ENCODE results near the gene MDGA2. TPM values are rescaled to one million over a fixed set of nuclear protein-coding genes. Genes with fewer than 3 reads are reported as not detected.
A peak's percentile ranks its signal among the peaks of the same experiment; 100 is the strongest.

Gene MDGA2
- total and polyA plus RNA-seq, 2 of the 13 experiments (the other 11 are each of a cell fraction or from before 2014, with no cell fraction given) = not detected

- H3K9me3 ChIP-seq (ENCODE audit: low read length) = no peaks in the 10 kb centered on the region
- no peaks in the 10 kb centered on the region for H3K4me1 ChIP-seq (ENCODE audit: insufficient read depth, low read length)
- no peak overlapping the region for H2AFZ ChIP-seq (ENCODE audit: low read length)
- BruUV-seq (replicated peaks) = no TSS peak
- H3K4me3 ChIP-seq (replicated peaks in 1 of 3; ENCODE audit: insufficient read depth in 1 of 3, low read depth in 2 of 3, low read length in 3 of 3) = no peak overlapping the region
- ChIA-PET POLR2A (no interaction called here), CTCF (ENCODE audit: low intra/inter-chr PET ratio, low total read pairs) (no interaction called here)
- no peak for FAIRE-seq
- no peaks in the 10 kb centered on the region for H3K27me3 ChIP-seq (ENCODE audit: control insufficient read depth in 1 of 2, insufficient read depth in 2 of 2, low read length in 2 of 2)
- WGBS (ENCODE audit: low lambda C conversion rate) = 31% methylated on average over 4 of the region's 4 CpGs
- in situ Hi-C loops (cut with HindIII; ENCODE audit: extremely low pct_ligation_motif_present, low pct_unique_long_range_greater_than_20kb) = no loop called here
- peak; percentile 80 to 92 for TF ChIP-seq MAFK (conservative IDR thresholded peaks at IDR 0.05 in 1 of 2, IDR thresholded peaks at IDR 0.05 in 1 of 2; ENCODE audit: low read length in 2 of 2)
- peak; percentile 84 for TF ChIP-seq MAFF (IDR thresholded peaks at IDR 0.05; ENCODE audit: low read depth, low read length)
- no peak for TF ChIP-seq ZNF746 (CRISPR knock-in tag; IDR thresholded peaks at IDR 0.05)
- no peak for TF ChIP-seq TEAD3 (CRISPR knock-in tag; optimal IDR thresholded peaks at IDR 0.05; ENCODE audit: borderline replicate concordance)
- H4K20me1 ChIP-seq (ENCODE audit: insufficient read depth, low read length) = no peaks in the 10 kb centered on the region
- intact Hi-C loops (cut with micrococcal nuclease; ENCODE audit: unreplicated experiment) = no loop called here
- H3K4me2 ChIP-seq (ENCODE audit: low read depth, low read length) = no peak overlapping the region
- no peaks in the 10 kb centered on the region for H3K79me2 ChIP-seq (ENCODE audit: insufficient read depth, low read length)
- H3K27ac ChIP-seq (ENCODE audit: extremely low read length, insufficient read depth, low read length) = no peak overlapping the region
- no peak for ATAC-seq
- no peaks in the 10 kb centered on the region for H3K36me3 ChIP-seq (replicated peaks in 1 of 2; ENCODE audit: control insufficient read depth in 1 of 2, insufficient read depth in 2 of 2, low read length in 2 of 2)
- H3K9ac ChIP-seq (ENCODE audit: insufficient read depth, low read depth, low read length) = no peak overlapping the region
- DNase-seq (ENCODE audit: low spot score) = no peak
These were observed 44.9 kb upstream of the MDGA2 start for GRCh38 chr14:47720281-47720680.

DNA sequence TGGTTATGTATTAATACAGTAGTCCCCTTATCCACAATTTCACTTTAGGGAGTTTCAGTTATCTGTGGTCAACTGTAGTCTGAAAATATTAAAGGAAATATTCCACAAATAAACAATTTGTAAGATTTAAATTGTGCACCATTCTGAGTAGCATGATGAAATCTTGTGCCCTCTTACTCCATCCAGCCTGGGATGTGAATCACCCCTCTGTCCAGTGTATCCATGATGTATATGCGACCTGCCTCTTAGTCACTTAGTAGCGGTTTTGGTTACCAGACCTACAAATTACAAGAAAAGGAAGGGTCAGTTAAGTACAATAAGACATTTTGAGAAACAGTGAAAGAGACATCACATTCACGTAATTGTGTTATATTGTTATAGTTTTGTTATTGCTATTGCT lies 39.9 kb upstream of the MDGA2 start:
- TF ChIP-seq ZNF746 (CRISPR knock-in tag; IDR thresholded peaks at IDR 0.05) (no peak), ZNF512B (CRISPR knock-in tag; IDR thresholded peaks at IDR 0.05; ENCODE audit: borderline replicate concordance) (no peak), FOSL2 (CRISPR knock-in tag; IDR thresholded peaks at IDR 0.05) (peak; percentile 36; the same call in 1 of the 2 replicates), ATF4 (CRISPR knock-in tag; IDR thresholded peaks at IDR 0.05) (peak in 1 of 2 experiments; percentile 88; a peak in 2 of 4 replicates)
- TF ChIP-seq, protein P1, sequence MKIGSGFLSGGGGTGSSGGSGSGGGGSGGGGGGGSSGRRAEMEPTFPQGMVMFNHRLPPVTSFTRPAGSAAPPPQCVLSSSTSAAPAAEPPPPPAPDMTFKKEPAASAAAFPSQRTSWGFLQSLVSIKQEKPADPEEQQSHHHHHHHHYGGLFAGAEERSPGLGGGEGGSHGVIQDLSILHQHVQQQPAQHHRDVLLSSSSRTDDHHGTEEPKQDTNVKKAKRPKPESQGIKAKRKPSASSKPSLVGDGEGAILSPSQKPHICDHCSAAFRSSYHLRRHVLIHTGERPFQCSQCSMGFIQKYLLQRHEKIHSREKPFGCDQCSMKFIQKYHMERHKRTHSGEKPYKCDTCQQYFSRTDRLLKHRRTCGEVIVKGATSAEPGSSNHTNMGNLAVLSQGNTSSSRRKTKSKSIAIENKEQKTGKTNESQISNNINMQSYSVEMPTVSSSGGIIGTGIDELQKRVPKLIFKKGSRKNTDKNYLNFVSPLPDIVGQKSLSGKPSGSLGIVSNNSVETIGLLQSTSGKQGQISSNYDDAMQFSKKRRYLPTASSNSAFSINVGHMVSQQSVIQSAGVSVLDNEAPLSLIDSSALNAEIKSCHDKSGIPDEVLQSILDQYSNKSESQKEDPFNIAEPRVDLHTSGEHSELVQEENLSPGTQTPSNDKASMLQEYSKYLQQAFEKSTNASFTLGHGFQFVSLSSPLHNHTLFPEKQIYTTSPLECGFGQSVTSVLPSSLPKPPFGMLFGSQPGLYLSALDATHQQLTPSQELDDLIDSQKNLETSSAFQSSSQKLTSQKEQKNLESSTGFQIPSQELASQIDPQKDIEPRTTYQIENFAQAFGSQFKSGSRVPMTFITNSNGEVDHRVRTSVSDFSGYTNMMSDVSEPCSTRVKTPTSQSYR (CRISPR knock-in tag; IDR thresholded peaks at IDR 0.05; ENCODE audit: borderline replicate concordance) = no peak
- Histone ChIP-seq H3K9me3 (ENCODE audit: low read length) (no peaks in the 10 kb centered on the region; the same call in 1 of the 2 replicates), H3K27me3 (ENCODE audit: control insufficient read depth in 1 of 2, insufficient read depth in 2 of 2, low read length in 2 of 2) (no peaks in the 10 kb centered on the region), H3K4me2 (ENCODE audit: low read depth, low read length) (no peak overlapping the region), H3K4me3 (replicated peaks in 1 of 3; ENCODE audit: insufficient read depth in 1 of 3, low read depth in 2 of 3, low read length in 3 of 3) (no peak overlapping the region), H4K20me1 (ENCODE audit: insufficient read depth, low read length) (no peaks in the 10 kb centered on the region), H3K4me1 (ENCODE audit: insufficient read depth, low read length) (no peaks in the 10 kb centered on the region), H2AFZ (ENCODE audit: low read length) (no peak overlapping the region), H3K79me2 (ENCODE audit: insufficient read depth, low read length) (no peaks in the 10 kb centered on the region), H3K36me3 (replicated peaks in 1 of 2; ENCODE audit: control insufficient read depth in 1 of 2, insufficient read depth in 2 of 2, low read length in 2 of 2) (no peaks in the 10 kb centered on the region), H3K9ac (ENCODE audit: insufficient read depth, low read depth, low read length) (no peak overlapping the region), H3K27ac (ENCODE audit: extremely low read length, insufficient read depth, low read length) (no peak overlapping the region)
- ATAC-seq (no peak), FAIRE-seq (no peak), DNase-seq (ENCODE audit: low spot score) (no peak)
- 31% methylated on average over 3 of the region's 3 CpGs for WGBS (ENCODE audit: low lambda C conversion rate)
- no TSS peak for BruUV-seq (replicated peaks)
- intact Hi-C loops (cut with micrococcal nuclease; ENCODE audit: unreplicated experiment) = no loop called here
- POLR2A ChIA-PET = no interaction called here
- CTCF ChIA-PET (ENCODE audit: low intra/inter-chr PET ratio, low total read pairs) = no interaction called here
- in situ Hi-C loops (cut with HindIII; ENCODE audit: extremely low pct_ligation_motif_present, low pct_unique_long_range_greater_than_20kb) = no loop called here

Data from HepG2 (cell line).